OCI-LY7 (cell line): ENCODE results near the gene RLF. TPM values are rescaled to one million over a fixed set of nuclear protein-coding genes. Genes with fewer than 3 reads are reported as not detected.

Experiments
- BruUV-seq: library from RNA; stranded (reverse); fragments of 400-500 nt; replicated peaks from 2 replicates; lab custom pipeline; 2021; lab: Mats Ljungman, UMichigan
- CTCF ChIA-PET: fragments of 300-600 bp; sonication (Branson Sonifier 250); formaldehyde crosslinking; loops from one replicate; lab custom pipeline; 2022; ENCODE audit warnings: antibody characterized with exemption; ENCODE audit not compliant: unreplicated experiment; lab: Charles Lee
- POLR2A ChIA-PET: fragments of 300-600 bp; sonication (Branson Sonifier 250); formaldehyde crosslinking; loops from one replicate; lab custom pipeline; 2022; ENCODE audit warnings: antibody characterized with exemption; lab: Charles Lee
- DNase-seq: peaks from one replicate; pipeline ENCODE4 v3.0.0-alpha.2; 2015; ENCODE audit warnings: low spot score
- H2AFZ ChIP-seq: fragments of 200-600 bp; sonication (generic), shearing (Covaris generic); 2 replicates; pipeline ENCODE4 v1.6.1; 2014; ENCODE audit warnings: mild to moderate bottlenecking, antibody characterized with exemption, low read length, moderate library complexity
- H3K27ac ChIP-seq: fragments of 200-600 bp; sonication (generic); 2 replicates; pipeline ENCODE4 v1.5.1; 2014; ENCODE audit warnings: mixed run types, low read depth, mild to moderate bottlenecking, moderate library complexity, low read length, inconsistent platforms; ENCODE audit not compliant: poor library complexity, severe bottlenecking
- H3K36me3 ChIP-seq: fragments of 200-600 bp; sonication (generic); 2 replicates; pipeline ENCODE4 v1.6.1; 2014; ENCODE audit warnings: mild to moderate bottlenecking, antibody characterized with exemption, low read length, moderate library complexity, mixed read lengths; ENCODE audit not compliant: insufficient read depth
- H3K4me1 ChIP-seq: fragments of 200-600 bp; sonication (generic); 2 replicates; pipeline ENCODE4 v1.5.1; 2014; ENCODE audit warnings: mild to moderate bottlenecking, low read length; ENCODE audit not compliant: insufficient read depth, poor library complexity, severe bottlenecking
- H3K4me2 ChIP-seq: fragments of 200-600 bp; sonication (generic); 2 replicates; pipeline ENCODE4 v1.6.1; 2014; ENCODE audit warnings: mild to moderate bottlenecking, low read length
- H3K4me3 ChIP-seq: fragments of 200-600 bp; sonication (generic); 2 replicates; pipeline ENCODE4 v1.5.1; 2014; ENCODE audit warnings: mild to moderate bottlenecking, low read depth, low read length; ENCODE audit not compliant: poor library complexity, severe bottlenecking
- H3K79me2 ChIP-seq: fragments of 200-600 bp; sonication (generic); 2 replicates; pipeline ENCODE4 v1.6.1; 2016; ENCODE audit warnings: low read depth, mild to moderate bottlenecking, low read length, moderate library complexity, mixed read lengths; ENCODE audit not compliant: insufficient read depth
- H3K9me2 ChIP-seq: fragments of 200-600 bp; sonication (generic); 2 replicates; pipeline ENCODE4 v1.6.1; 2016; ENCODE audit warnings: mild to moderate bottlenecking, low read length, mixed read lengths; ENCODE audit not compliant: insufficient read depth
- H3K9me3 ChIP-seq: fragments of 200-600 bp; sonication (generic); 2 replicates; pipeline ENCODE4 v1.6.1; 2014; ENCODE audit warnings: mild to moderate bottlenecking, mixed run types, low read length, mixed read lengths
- H4K20me1 ChIP-seq: fragments of 200-600 bp; sonication (generic); 2 replicates; pipeline ENCODE4 v1.6.1; 2014; ENCODE audit warnings: mild to moderate bottlenecking, antibody characterized with exemption, low read length, moderate library complexity, mixed read lengths; ENCODE audit not compliant: insufficient read depth
- CTCF ChIP-seq: fragments of 200-600 bp; sonication (generic); conservative IDR thresholded peaks from 2 replicates; pipeline ENCODE4 v1.5.1; 2014; ENCODE audit warnings: mild to moderate bottlenecking, antibody characterized with exemption, low read length, moderate library complexity, mixed read lengths
- EZH2phosphoT487 ChIP-seq: fragments of 200-600 bp; sonication (generic); IDR thresholded peaks from 2 replicates; pipeline ENCODE4 v1.6.1; 2018; ENCODE audit warnings: low read depth, borderline replicate concordance, mild to moderate bottlenecking, mixed run types, antibody characterized with exemption, low read length, moderate library complexity, mixed read lengths
- intact Hi-C: fragments of 100-400 bp; cut with micrococcal nuclease; formaldehyde crosslinking; loops from one replicate; pipeline ENCODE4 v1.10.0; 2022; ENCODE audit not compliant: unreplicated experiment
- total RNA-seq, 2 experiments: library from RNA; depleted of rRNA in 1 of 2; stranded (reverse); fragments of >200 nt in 1 of 2; shearing (Covaris generic) in 1 of 2; gene quantifications; 2 replicates each; pipeline ENCODE4 v1.2.3, GENCODE V29; 2014 to 2022

RLF gene
- total RNA-seq, 2 experiments from 2014 or later = 16.9 to 22.5 TPM

- DNase-seq = no peak
- H3K4me3 ChIP-seq = no peak overlapping the region
- TF ChIP-seq EZH2phosphoT487 (no peak), CTCF (no peak)
- H3K27ac ChIP-seq = no peak overlapping the region
- no peaks in the 10 kb centered on the region for H3K9me2 ChIP-seq
- no peaks in the 10 kb centered on the region for H3K4me1 ChIP-seq
- H3K79me2 ChIP-seq = no peaks in the 10 kb centered on the region
- CTCF ChIA-PET = no interaction called here
- intact Hi-C loops = no loop called here
- H3K9me3 ChIP-seq = no peaks in the 10 kb centered on the region
- H3K36me3 ChIP-seq = peaks cover 36% of the 10 kb centered on the region
- no TSS peak for BruUV-seq
- H3K4me2 ChIP-seq = no peak overlapping the region
- no peak overlapping the region for H2AFZ ChIP-seq
- POLR2A ChIA-PET = interaction anchor here (0.6 to 2.5 kb wide), 5 partner anchors 9 to 239 kb away, joined by 3 to 7 read pairs (median 3); no protein-coding TSS in a partner anchor
- H4K20me1 ChIP-seq = no peaks in the 10 kb centered on the region
Observed at GRCh38 chr1:40241362-40241761, 80.2 kb downstream of the RLF start.

GRCh38 chr1:40243351-40243750 is 82.2 kb downstream of the RLF start:
- TF ChIP-seq CTCF (no peak), EZH2phosphoT487 (no peak)
- H3K4me3 ChIP-seq = no peak overlapping the region
- POLR2A ChIA-PET = interaction anchor here (0.8 to 1.4 kb wide), 2 partner anchors 11 to 22 kb away, joined by 4 to 5 read pairs; no protein-coding TSS in a partner anchor
- no peaks in the 10 kb centered on the region for H3K4me1 ChIP-seq
- no peaks in the 10 kb centered on the region for H3K9me2 ChIP-seq
- H2AFZ ChIP-seq = no peak overlapping the region
- no peaks in the 10 kb centered on the region for H3K79me2 ChIP-seq
- no peaks in the 10 kb centered on the region for H3K9me3 ChIP-seq
- CTCF ChIA-PET = no interaction called here
- intact Hi-C loops = no loop called here
- H3K4me2 ChIP-seq = no peak overlapping the region
- H3K27ac ChIP-seq = no peak overlapping the region
- peaks cover 16% of the 10 kb centered on the region for H3K36me3 ChIP-seq
- DNase-seq = no peak
- BruUV-seq = no TSS peak
- no peaks in the 10 kb centered on the region for H4K20me1 ChIP-seq

- no peak overlapping the region for H2AFZ ChIP-seq
- H3K9me3 ChIP-seq = no peaks in the 10 kb centered on the region
- TF ChIP-seq EZH2phosphoT487 (no peak), CTCF (no peak)
- no peaks in the 10 kb centered on the region for H3K9me2 ChIP-seq
- H3K4me2 ChIP-seq = no peak overlapping the region
- no peak overlapping the region for H3K27ac ChIP-seq
- DNase-seq = no peak
- no peaks in the 10 kb centered on the region for H3K79me2 ChIP-seq
- no TSS peak for BruUV-seq
- intact Hi-C loops = no loop called here
- POLR2A ChIA-PET = interaction anchor here (1.4 kb wide), 1 partner anchor 12 kb away, joined by 5 read pairs; no protein-coding TSS in a partner anchor
- no peaks in the 10 kb centered on the region; the same call in 1 of the 2 replicates for H4K20me1 ChIP-seq
- H3K36me3 ChIP-seq = peaks cover 7% of the 10 kb centered on the region
- no peak overlapping the region for H3K4me3 ChIP-seq
- CTCF ChIA-PET = no interaction called here
- H3K4me1 ChIP-seq = no peaks in the 10 kb centered on the region
Observed at GRCh38 chr1:40244138-40244744, 83.1 kb downstream of the RLF start.
